H1 (cell line): ENCODE results near the gene HOXB7. TPM values are rescaled to one million over a fixed set of nuclear protein-coding genes. Genes with fewer than 3 reads are reported as not detected.

Experiments used
- CTCF ChIA-PET: fragments of 300-600 bp; sonication (Branson Sonifier 250); formaldehyde crosslinking; loops from one replicate; lab custom pipeline; 2021; ENCODE audit not compliant: partially characterized antibody; lab: Charles Lee
- POLR2A ChIA-PET: fragments of 300-600 bp; sonication (Branson Sonifier 250); formaldehyde crosslinking; loops from one replicate; lab custom pipeline; 2021; ENCODE audit warnings: inconsistent platforms; ENCODE audit not compliant: partially characterized antibody; lab: Charles Lee
- DNase-seq, 2 experiments: peaks; one replicate each; pipeline versions ENCODE4 v3.0.0 to v3.0.0-alpha.2; 2010 to 2022; ENCODE audit warnings: low spot score in 2 of 2, low read depth in 1 of 2, mixed read lengths in 1 of 2
- FAIRE-seq: peaks from 2 replicates; lab custom pipeline; 2011; peaks lifted over from hg19 to GRCh38; lab: Jason Lieb, UNC
- H2AFZ ChIP-seq: 2 replicates; pipeline ENCODE4 v1.8.1; 2012; ENCODE audit warnings: low read length, inconsistent platforms
- H2AK5ac ChIP-seq: 2 replicates; pipeline ENCODE4 v1.6.1; 2013; ENCODE audit warnings: low read depth, low read length
- H2BK120ac ChIP-seq: replicated peaks from 2 replicates; pipeline ENCODE3; 2013; ENCODE audit warnings: low read depth, low read length, inconsistent platforms
- H2BK12ac ChIP-seq: 2 replicates; pipeline ENCODE4 v1.6.1; 2013; ENCODE audit warnings: low read depth, low read length
- H2BK15ac ChIP-seq: 2 replicates; pipeline ENCODE4 v1.6.1; 2013; ENCODE audit warnings: low read length
- H2BK20ac ChIP-seq: 2 replicates; pipeline ENCODE4 v1.6.1; 2013; ENCODE audit warnings: low read length
- H2BK5ac ChIP-seq: 2 replicates; pipeline ENCODE4 v1.6.1; 2013; ENCODE audit warnings: low read depth, low read length
- H3K14ac ChIP-seq: 2 replicates; pipeline ENCODE4 v1.6.1; 2013; ENCODE audit warnings: inconsistent platforms; ENCODE audit not compliant: insufficient read length
- H3K18ac ChIP-seq: 2 replicates; pipeline ENCODE4 v1.6.1; 2013; ENCODE audit warnings: low read length; ENCODE audit errors: extremely low read depth
- H3K23ac ChIP-seq: 2 replicates; pipeline ENCODE4 v1.6.1; 2013; ENCODE audit warnings: inconsistent platforms; ENCODE audit not compliant: insufficient read length
- H3K23me2 ChIP-seq: 2 replicates; pipeline ENCODE4 v1.6.1; 2013; ENCODE audit warnings: low read depth, low read length
- H3K27ac ChIP-seq: 2 replicates; pipeline ENCODE4 v1.6.1; 2011; ENCODE audit warnings: low read depth, low read length, inconsistent platforms
- H3K27me3 ChIP-seq, 4 experiments: replicated peaks in 1 of 4; 1 replicate in 1 of 4; 2 replicates in 3 of 4; pipeline versions ENCODE4 v1.6.1 to v1.8.1; 2011 to 2013; ENCODE audit warnings: low read length in 3 of 4, mild to moderate bottlenecking in 3 of 4, inconsistent platforms in 2 of 4, mixed read lengths in 2 of 4, moderate library complexity in 1 of 4; ENCODE audit not compliant: control insufficient read depth in 3 of 4, insufficient read depth in 3 of 4; ENCODE audit errors: extremely low read depth in 1 of 4
- H3K36me3 ChIP-seq, 4 experiments: 2 replicates each; pipeline versions ENCODE4 v1.6.1 to v1.8.1; 2011 to 2013; ENCODE audit warnings: mild to moderate bottlenecking in 4 of 4, low read length in 3 of 4, moderate library complexity in 2 of 4, control low read depth in 1 of 4, inconsistent platforms in 1 of 4; ENCODE audit not compliant: insufficient read depth in 4 of 4, control insufficient read depth in 2 of 4
- H3K4ac ChIP-seq: replicated peaks from 2 replicates; pipeline ENCODE3; 2013; ENCODE audit warnings: low read length, low read depth, mixed read lengths, inconsistent platforms; ENCODE audit not compliant: insufficient read length
- H3K4me1 ChIP-seq, 4 experiments: replicated peaks in 1 of 4; 1 replicate in 1 of 4; 2 replicates in 3 of 4; pipeline versions ENCODE4 v1.6.1 to v1.8.1; 2011 to 2013; ENCODE audit warnings: low read length in 3 of 4, inconsistent platforms in 2 of 4, mixed read lengths in 1 of 4; ENCODE audit not compliant: insufficient read depth in 4 of 4, control insufficient read depth in 3 of 4
- H3K4me2 ChIP-seq, 2 experiments: 2 replicates each; pipeline versions ENCODE4 v1.6.1 to v1.8.1; 2011 to 2013; ENCODE audit warnings: low read depth in 2 of 2, low read length in 2 of 2, control low read depth in 1 of 2, inconsistent platforms in 1 of 2, mild to moderate bottlenecking in 1 of 2; ENCODE audit not compliant: insufficient read depth in 1 of 2
- H3K4me3 ChIP-seq, 4 experiments: fragments of 200-600, 300-600 bp in 1 of 4; sonication (generic), shearing (Covaris generic), sonication (Bioruptor Twin) in 1 of 4; 2 replicates each; pipeline versions ENCODE4 v1.5.1 to v1.8.1; 2011 to 2016; ENCODE audit warnings: low read length in 4 of 4, low read depth in 3 of 4, control low read depth in 2 of 4, inconsistent platforms in 2 of 4, mild to moderate bottlenecking in 2 of 4, mixed read lengths in 1 of 4, moderate library complexity in 1 of 4; ENCODE audit not compliant: insufficient read depth in 2 of 4; ENCODE audit errors: extremely low read depth in 1 of 4
- H3K56ac ChIP-seq: replicated peaks from 2 replicates; pipeline ENCODE3; 2013; ENCODE audit warnings: low read depth, mild to moderate bottlenecking, mixed read lengths, low read length, inconsistent platforms; ENCODE audit not compliant: insufficient read length
- H3K79me1 ChIP-seq: 2 replicates; pipeline ENCODE4 v1.6.1; 2013; ENCODE audit warnings: low read depth, low read length, control low read depth
- H3K79me2 ChIP-seq, 2 experiments: 2 replicates each; pipeline versions ENCODE4 v1.6.1 to v1.8.1; 2012 to 2013; ENCODE audit warnings: low read length in 2 of 2, mild to moderate bottlenecking in 2 of 2, inconsistent platforms in 1 of 2; ENCODE audit not compliant: insufficient read depth in 2 of 2, control insufficient read depth in 1 of 2
- H3K9ac ChIP-seq, 4 experiments: replicated peaks in 1 of 4; 1 replicate in 1 of 4; 2 replicates in 3 of 4; pipeline versions ENCODE4 v1.6.1 to v1.8.1; 2011 to 2013; ENCODE audit warnings: low read depth in 3 of 4, low read length in 3 of 4, control low read depth in 2 of 4, mild to moderate bottlenecking in 2 of 4, moderate library complexity in 2 of 4, inconsistent platforms in 1 of 4; ENCODE audit errors: extremely low read depth in 1 of 4
- H3K9me3 ChIP-seq, 2 experiments: 2 replicates each; pipeline versions ENCODE4 v1.6.1 to v1.8.1; 2012 to 2013; ENCODE audit warnings: mild to moderate bottlenecking in 2 of 2, moderate library complexity in 2 of 2, control low read depth in 1 of 2, inconsistent platforms in 1 of 2, low read depth in 1 of 2, low read length in 1 of 2, mixed read lengths in 1 of 2; ENCODE audit not compliant: insufficient read depth in 2 of 2
- H4K20me1 ChIP-seq, 2 experiments: replicated peaks in 1 of 2; 2 replicates each; pipeline versions ENCODE3 to v1.8.1; 2011 to 2013; ENCODE audit warnings: inconsistent platforms in 2 of 2, low read length in 2 of 2, mild to moderate bottlenecking in 1 of 2; ENCODE audit not compliant: insufficient read depth in 2 of 2, control insufficient read depth in 1 of 2
- H4K5ac ChIP-seq: 2 replicates; pipeline ENCODE4 v1.6.1; 2013; ENCODE audit warnings: low read length, low read depth, mixed read lengths, inconsistent platforms; ENCODE audit not compliant: insufficient read length
- H4K8ac ChIP-seq: 2 replicates; pipeline ENCODE4 v1.8.0; 2013; ENCODE audit warnings: mild to moderate bottlenecking, moderate library complexity, low read length, inconsistent platforms; ENCODE audit not compliant: insufficient read depth; ENCODE audit errors: extremely low read depth
- H4K91ac ChIP-seq: replicated peaks from 2 replicates; pipeline ENCODE3; 2013; ENCODE audit warnings: low read length, mixed read lengths, inconsistent platforms; ENCODE audit not compliant: insufficient read length
- EZH2 ChIP-seq: fragments of 200-600 bp; sonication (generic); IDR thresholded peaks from 2 replicates; pipeline ENCODE4 v1.7.1; 2012; ENCODE audit warnings: low read depth, mild to moderate bottlenecking, moderate library complexity, low read length, inconsistent platforms; ENCODE audit not compliant: severe bottlenecking
- RNF2 ChIP-seq: fragments of 200-900, 300-1000 bp; sonication (generic); IDR thresholded peaks from 2 replicates; pipeline ENCODE4 v1.7.1; 2016; ENCODE audit warnings: borderline replicate concordance, low read depth, mild to moderate bottlenecking, antibody characterized with exemption, low read length; ENCODE audit not compliant: poor library complexity, severe bottlenecking; ENCODE audit errors: missing control alignments
- SIRT6 ChIP-seq: IDR thresholded peaks from one replicate; pipeline ENCODE4 v1.7.1; 2012; ENCODE audit warnings: low read length, inconsistent platforms
- SUZ12 ChIP-seq: fragments of 200-600 bp; sonication (generic); IDR thresholded peaks from 2 replicates; pipeline ENCODE4 v1.6.1; 2012; ENCODE audit warnings: mild to moderate bottlenecking, inconsistent platforms, low read length, moderate library complexity, mixed read lengths
- WGBS, 2 experiments: shearing (Covaris generic) in 1 of 2; methylation state at CpG; one replicate each; pipeline versions ENCODE4 v1.1.6 to v1.1.7; 2013 to 2015; ENCODE audit warnings: low lambda C conversion rate in 2 of 2, mixed read lengths in 2 of 2, inconsistent platforms in 1 of 2, low coverage in 1 of 2, missing lambda C conversion rate in 1 of 2; ENCODE audit not compliant: insufficient replicate concordance in 2 of 2, insufficient coverage in 1 of 2, insufficient read length in 1 of 2; ENCODE audit errors: extremely low coverage in 1 of 2, missing lambda C conversion rate in 1 of 2; 5-methylcytosine and 5-hydroxymethylcytosine counted together
- polyA plus RNA-seq, 7 experiments: library from polyadenylated mRNA; depleted of rRNA in 3 of 7; stranded (reverse) in 5 of 7; unstranded in 2 of 7; fragments of >200 nt in 5 of 7; fragments of 200-250 nt in 2 of 7; gene quantifications; 1 replicate in 5 of 7; 2 replicates in 1 of 7; 4 replicates in 1 of 7; pipeline versions ENCODE4 v1.2.1 to v1.2.3, GENCODE V29; 2011 to 2013; ENCODE audit warnings: missing spikeins in 2 of 7, mixed read lengths in 2 of 7
- total RNA-seq: library from RNA; stranded (reverse); fragmentation: NEBNext Ultra II Directional; extraction: Animal tissue kit (Norgen Biotek cat#: 25700); gene quantifications from 2 replicates; pipeline ENCODE4 v1.2.1, GENCODE V29; 2021

The HOXB7 gene
- total and polyA plus RNA-seq, 2 of the 8 experiments (the other 6 are each of a cell fraction or from before 2014, with no cell fraction given), result not detected

DNA sequence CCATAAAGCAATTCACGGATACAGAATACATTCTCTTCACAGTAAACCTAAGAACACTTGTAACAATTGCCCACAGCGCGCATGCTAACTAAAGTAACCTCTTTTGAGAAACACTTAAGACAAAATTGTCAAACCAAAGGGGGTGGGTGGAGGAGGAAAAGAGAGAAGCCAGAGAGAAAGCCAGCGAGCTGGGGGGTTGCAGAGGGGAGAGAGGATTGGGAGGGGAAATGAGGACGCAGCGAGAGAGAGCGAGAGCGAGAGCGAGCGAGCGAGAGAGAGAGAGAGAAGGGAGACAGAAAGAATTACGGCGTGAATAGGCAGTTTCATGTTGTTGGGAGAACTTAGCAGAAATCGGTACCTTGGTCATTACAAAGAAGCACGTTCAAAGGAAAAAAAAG is 1.6 kb upstream of the HOXB7 start:
- no peak overlapping the region for H4K5ac ChIP-seq
- 5% methylated on average over 15 of the region's 15 CpGs; no CpG with 5 or more reads in 1 of the 2 experiments for WGBS, 2 experiments
- no peak overlapping the region for H3K9ac ChIP-seq
- H3K14ac ChIP-seq, result no peak overlapping the region
- peak; percentile 78 for TF ChIP-seq RNF2
- TF ChIP-seq SIRT6, result no peak
- peak; percentile 88 for TF ChIP-seq SUZ12
- peak; percentile 93 for TF ChIP-seq EZH2
- no peak overlapping the region for H4K91ac ChIP-seq
- H2AFZ ChIP-seq, result no peak overlapping the region
- peaks cover 0 to 7% (median 4%) of the 10 kb centered on the region in 4 experiments; a peak in 5 of 7 replicates for H3K4me1 ChIP-seq
- peaks cover 97 to 100% (median 99%) of the 10 kb centered on the region in 4 experiments for H3K27me3 ChIP-seq
- no peak overlapping the region for H3K27ac ChIP-seq
- FAIRE-seq (no peak), DNase-seq (no peak)
- peaks cover 2% of the 10 kb centered on the region; the same call in 1 of the 2 replicates for H3K23me2 ChIP-seq
- no peak overlapping the region for H2AK5ac ChIP-seq
- H3K79me2 ChIP-seq, result no peaks in the 10 kb centered on the region
- H3K4me2 ChIP-seq, result no peak overlapping the region; a peak in 2 of 4 replicates
- ChIA-PET POLR2A (interaction anchor here (2.0 kb wide), 1 partner anchor 49 kb away, joined by 4 read pairs; no protein-coding TSS in a partner anchor), CTCF (interaction anchor here (0.6 to 2.0 kb wide), 8 partner anchors 9 to 447 kb away, joined by 3 to 6 read pairs (median 4); no protein-coding TSS in a partner anchor)
- H4K8ac ChIP-seq, result no peak overlapping the region
- no peak overlapping the region; a peak in 1 of 8 replicates for H3K4me3 ChIP-seq
- no peaks in the 10 kb centered on the region for H3K79me1 ChIP-seq
- no peak overlapping the region for H3K18ac ChIP-seq
- H2BK12ac ChIP-seq, result no peak overlapping the region
- no peak overlapping the region for H3K4ac ChIP-seq
- H2BK5ac ChIP-seq, result no peak overlapping the region
- H3K56ac ChIP-seq, result no peak overlapping the region
- H3K9me3 ChIP-seq, result no peaks in the 10 kb centered on the region; a peak in 1 of 4 replicates
- no peak overlapping the region for H3K23ac ChIP-seq
- H2BK20ac ChIP-seq, result no peak overlapping the region; the same call in 1 of the 2 replicates
- peaks cover 0 to 18% (median 0%) of the 10 kb centered on the region in 4 experiments; a peak in 1 of 8 replicates for H3K36me3 ChIP-seq
- H4K20me1 ChIP-seq, result peaks cover 22 to 33% of the 10 kb centered on the region in 2 experiments
- no peak overlapping the region for H2BK120ac ChIP-seq
- H2BK15ac ChIP-seq, result no peak overlapping the region
